Common myeloid progenitor, CD34-positive (primary cell): Measurements from ENCODE around the gene CEND1.
A peak's percentile ranks its signal among the peaks of the same experiment; 100 is the strongest.

Source experiments
- CTCF ChIA-PET: fragments of 350-600 bp; sonication (Branson Sonifier 250); formaldehyde crosslinking; loops from one replicate; lab custom pipeline; 2021; ENCODE audit warnings: antibody characterized with exemption; lab: Charles Lee
- POLR2A ChIA-PET: fragments of 350-600 bp; sonication (Branson Sonifier 250); formaldehyde crosslinking; loops from one replicate; lab custom pipeline; 2021; ENCODE audit warnings: antibody characterized with exemption; lab: Charles Lee
- DNase-seq, 3 donors: peaks; one replicate each; pipeline versions ENCODE4 v3.0.0 to v3.0.0-alpha.2; 2013
- H3K27ac ChIP-seq, 2 experiments: 1 replicate in 1 of 2; 2 replicates in 1 of 2; pipeline ENCODE4 v1.7.0; 2013; ENCODE audit warnings: inconsistent platforms in 2 of 2, low read length in 2 of 2, mild to moderate bottlenecking in 2 of 2, low read depth in 1 of 2, moderate library complexity in 1 of 2; ENCODE audit not compliant: severe bottlenecking in 2 of 2, insufficient read depth in 1 of 2, poor library complexity in 1 of 2
- H3K27me3 ChIP-seq, 5 experiments: replicated peaks in 2 of 5; 1 replicate in 3 of 5; 2 replicates in 2 of 5; pipeline versions ENCODE4 v1.6.1 to v1.7.0; 2013; ENCODE audit warnings: low read length in 4 of 5, mild to moderate bottlenecking in 2 of 5, moderate library complexity in 2 of 5, inconsistent platforms in 1 of 5; ENCODE audit not compliant: insufficient read depth in 5 of 5, control insufficient read depth in 4 of 5
- H3K36me3 ChIP-seq, 4 experiments: 1 replicate in 2 of 4; 2 replicates in 2 of 4; pipeline versions ENCODE4 v1.6.1 to v1.7.0; 2013; ENCODE audit warnings: low read length in 3 of 4, control low read depth in 1 of 4, mild to moderate bottlenecking in 1 of 4; ENCODE audit not compliant: control insufficient read depth in 4 of 4, insufficient read depth in 4 of 4
- H3K4me1 ChIP-seq, 4 experiments: 1 replicate in 3 of 4; 2 replicates in 1 of 4; pipeline versions ENCODE4 v1.6.1 to v1.7.1; 2013; ENCODE audit warnings: low read length in 3 of 4, mild to moderate bottlenecking in 3 of 4, control low read depth in 1 of 4, inconsistent platforms in 1 of 4, moderate library complexity in 1 of 4; ENCODE audit not compliant: control insufficient read depth in 4 of 4, insufficient read depth in 4 of 4; ENCODE audit errors: control extremely low read depth in 1 of 4
- H3K4me3 ChIP-seq, 7 experiments: 1 replicate in 4 of 7; 2 replicates in 3 of 7; pipeline versions ENCODE4 v1.5.1 to v1.7.0; 2013; ENCODE audit warnings: mild to moderate bottlenecking in 7 of 7, low read length in 6 of 7, moderate library complexity in 6 of 7, inconsistent platforms in 2 of 7, low read depth in 2 of 7, control low read depth in 1 of 7; ENCODE audit not compliant: insufficient read depth in 4 of 7, control insufficient read depth in 1 of 7; ENCODE audit errors: extremely low read depth in 1 of 7
- H3K9me3 ChIP-seq, 5 experiments: 1 replicate in 4 of 5; 2 replicates in 1 of 5; pipeline versions ENCODE4 v1.6.1 to v1.7.1; 2013; ENCODE audit warnings: low read length in 4 of 5, mild to moderate bottlenecking in 2 of 5, inconsistent platforms in 1 of 5, low read depth in 1 of 5, moderate library complexity in 1 of 5; ENCODE audit not compliant: control insufficient read depth in 4 of 5, insufficient read depth in 2 of 5; ENCODE audit errors: control extremely low read depth in 1 of 5
- WGBS: methylation state at CpG from one replicate; pipeline ENCODE4 v1.1.5; 2013; ENCODE audit not compliant: insufficient coverage; 5-methylcytosine and 5-hydroxymethylcytosine counted together

CEND1 gene

GRCh38 chr11:778976-779954 is 10.6 kb downstream of the CEND1 start:
- peaks cover 0 to 25% (median 20%) of the 10 kb centered on the region in 4 experiments for H3K4me1 ChIP-seq
- WGBS = 96% methylated on average over 18 of the region's 23 CpGs
- no peak overlapping the region for H3K27ac ChIP-seq
- ChIA-PET POLR2A (no interaction called here), CTCF (interaction anchor here (0.9 to 1.3 kb wide), 4 partner anchors 15 to 69 kb away, joined by 3 read pairs; no protein-coding TSS in a partner anchor)
- H3K4me3 ChIP-seq = no peak overlapping the region
- no peak for DNase-seq
- H3K27me3 ChIP-seq = no peaks in the 10 kb centered on the region
- H3K36me3 ChIP-seq = peaks cover 0 to 16% (median 3%) of the 10 kb centered on the region in 4 experiments
- H3K9me3 ChIP-seq = no peaks in the 10 kb centered on the region

- peak within 1 kb of the TSS in 1 of 2 experiments; percentile 66 for H3K27ac ChIP-seq
- H3K9me3 ChIP-seq = no peaks in the 10 kb centered on the region
- peaks cover 0 to 25% (median 19%) of the 10 kb centered on the region in 4 experiments for H3K4me1 ChIP-seq
- ChIA-PET CTCF (interaction anchor here (0.9 to 1.8 kb wide), 4 partner anchors 9 to 71 kb away, joined by 3 to 4 read pairs (median 3); no protein-coding TSS in a partner anchor), POLR2A (no interaction called here)
- DNase-seq = peak; percentile 80 to 89 (median 86)
- H3K4me3 ChIP-seq = peak within 1 kb of the TSS; percentile 58 to 84 (median 75)
- under 1% methylated on average over 95 of the region's 110 CpGs for WGBS
- peaks cover 3 to 27% (median 11%) of the 10 kb centered on the region in 4 experiments for H3K36me3 ChIP-seq
- H3K27me3 ChIP-seq = no peaks in the 10 kb centered on the region
Observed at GRCh38 chr11:777288-778255, 12.3 kb downstream of the CEND1 start, which contains the start of gene GATD1. TSS of gene GATD1 (minus strand) at chr11:777487. CDS start at chr11:777462, 25 bp downstream.

GRCh38 chr11:776561-777287 is 13.2 kb downstream of the CEND1 start:
- Histone ChIP-seq H3K27ac (peak overlapping the region in 1 of 2 experiments; percentile 66), H3K27me3 (no peaks in the 10 kb centered on the region), H3K4me1 (peaks cover 0 to 25% (median 19%) of the 10 kb centered on the region in 4 experiments), H3K36me3 (peaks cover 4 to 36% (median 16%) of the 10 kb centered on the region in 4 experiments), H3K9me3 (no peaks in the 10 kb centered on the region), H3K4me3 (peak overlapping the region; percentile 58 to 84 (median 75))
- ChIA-PET CTCF (interaction anchor here (0.9 to 1.8 kb wide), 5 partner anchors 10 to 31 kb away, joined by 3 to 9 read pairs (median 4); no protein-coding TSS in a partner anchor), POLR2A (interaction anchor here (0.8 to 1.1 kb wide), 2 partner anchors 9 to 20 kb away, joined by 3 read pairs; no protein-coding TSS in a partner anchor)
- DNase-seq = peak in 2 of 3 donors; percentile 54 to 67
- 2% methylated on average over 26 of the region's 65 CpGs for WGBS

GRCh38 chr11:776263-776560 is 13.7 kb downstream of the CEND1 start:
- no peaks in the 10 kb centered on the region for H3K27me3 ChIP-seq
- ChIA-PET POLR2A (interaction anchor here (0.8 to 1.1 kb wide), 2 partner anchors 9 to 19 kb away, joined by 3 read pairs; no protein-coding TSS in a partner anchor), CTCF (interaction anchor here (0.9 to 1.8 kb wide), 6 partner anchors 10 to 30 kb away, joined by 3 to 9 read pairs (median 4); no protein-coding TSS in a partner anchor)
- WGBS = 92% methylated on average over 5 of the region's 11 CpGs
- H3K4me1 ChIP-seq = peaks cover 0 to 25% (median 19%) of the 10 kb centered on the region in 4 experiments
- DNase-seq = no peak
- peak overlapping the region in 1 of 2 experiments; percentile 58 for H3K27ac ChIP-seq
- peaks cover 4 to 41% (median 20%) of the 10 kb centered on the region in 4 experiments for H3K36me3 ChIP-seq
- no peaks in the 10 kb centered on the region for H3K9me3 ChIP-seq
- H3K4me3 ChIP-seq = peak overlapping the region; percentile 20 to 84 (median 75)

- CTCF ChIA-PET = interaction anchor here (0.6 to 1.8 kb wide), 9 partner anchors 9 to 1132 kb away, joined by 3 to 9 read pairs (median 3); no protein-coding TSS in a partner anchor
- no peak for DNase-seq
Observed at GRCh38 chr11:774873-775592, 14.9 kb downstream of the CEND1 start.

More at GRCh38 chr11:774873-775592, 14.9 kb downstream of the CEND1 start:
- peak overlapping the region in 1 of 2 experiments; percentile 25 for H3K27ac ChIP-seq
- H3K27me3 ChIP-seq = no peaks in the 10 kb centered on the region
- POLR2A ChIA-PET = no interaction called here
- peaks cover 9 to 47% (median 25%) of the 10 kb centered on the region in 4 experiments for H3K36me3 ChIP-seq
- 91% methylated on average over 11 of the region's 20 CpGs for WGBS
- no peak overlapping the region for H3K4me3 ChIP-seq
- H3K9me3 ChIP-seq = no peaks in the 10 kb centered on the region
- H3K4me1 ChIP-seq = peaks cover 0 to 25% (median 19%) of the 10 kb centered on the region in 4 experiments
